DOHH2 (cell line): ENCODE measurements around the gene TGFB2.

ENCODE experiments used
- H3F3A ChIP-seq: fragments of 200-600 bp; sonication (generic), shearing (Covaris generic); 2 replicates; pipeline ENCODE4 v1.6.0; 2016; ENCODE audit warnings: antibody characterized with exemption, mild to moderate bottlenecking; ENCODE audit not compliant: control insufficient read depth, insufficient read depth
- H3K27ac ChIP-seq: fragments of 200-600 bp; sonication (generic); 2 replicates; pipeline ENCODE4 v1.5.1; 2014; ENCODE audit warnings: low read depth, mild to moderate bottlenecking, low read length, moderate library complexity
- H3K27me3 ChIP-seq: fragments of 200-600 bp; sonication (generic); 2 replicates; pipeline ENCODE4 v1.6.1; 2014; ENCODE audit warnings: mild to moderate bottlenecking, low read length, mixed read lengths; ENCODE audit not compliant: control insufficient read depth
- H3K36me3 ChIP-seq: fragments of 200-600 bp; sonication (generic); 2 replicates; pipeline ENCODE4 v1.6.1; 2014; ENCODE audit warnings: mild to moderate bottlenecking, low read length, moderate library complexity, mixed read lengths; ENCODE audit not compliant: control insufficient read depth
- H3K4me1 ChIP-seq: fragments of 200-600 bp; sonication (generic); 2 replicates; pipeline ENCODE4 v1.6.1; 2014; ENCODE audit warnings: mild to moderate bottlenecking, low read length, mixed read lengths; ENCODE audit not compliant: control insufficient read depth
- H3K4me2 ChIP-seq: fragments of 200-600 bp; sonication (generic); 2 replicates; pipeline ENCODE4 v1.6.0; 2014; ENCODE audit warnings: mild to moderate bottlenecking, low read length, moderate library complexity
- H3K4me3 ChIP-seq: fragments of 200-600 bp; sonication (generic); 2 replicates; pipeline ENCODE4 v1.5.1; 2014; ENCODE audit warnings: mild to moderate bottlenecking, low read length, mixed read lengths
- H3K79me2 ChIP-seq: fragments of 200-600 bp; sonication (generic); 2 replicates; pipeline ENCODE4 v1.6.1; 2014; ENCODE audit warnings: mild to moderate bottlenecking, low read length, mixed read lengths; ENCODE audit not compliant: control insufficient read depth
- H3K9me2 ChIP-seq: fragments of 200-600 bp; sonication (generic); replicated peaks from 2 replicates; pipeline ENCODE4 v1.6.1; 2014; ENCODE audit warnings: mild to moderate bottlenecking, low read length, mixed read lengths; ENCODE audit not compliant: control insufficient read depth
- H3K9me3 ChIP-seq: fragments of 200-600 bp; sonication (generic); 2 replicates; pipeline ENCODE4 v1.6.1; 2014; ENCODE audit warnings: antibody characterized with exemption, low read length, mixed read lengths; ENCODE audit not compliant: control insufficient read depth, insufficient read depth
- H4K20me1 ChIP-seq: fragments of 200-600 bp; sonication (generic); 2 replicates; pipeline ENCODE4 v1.6.0; 2014; ENCODE audit warnings: low read depth, mild to moderate bottlenecking, antibody characterized with exemption, low read length, moderate library complexity; ENCODE audit not compliant: control insufficient read depth, insufficient read depth
- CTCF ChIP-seq: fragments of 200-600 bp; sonication (generic); IDR thresholded peaks from one replicate; pipeline ENCODE4 v1.5.1; 2014; ENCODE audit warnings: antibody characterized with exemption, mild to moderate bottlenecking, low read depth, low read length; ENCODE audit not compliant: poor library complexity, severe bottlenecking
- EZH2phosphoT487 ChIP-seq: fragments of 200-600 bp; sonication (generic); IDR thresholded peaks from 2 replicates; pipeline ENCODE4 v1.6.1; 2017; ENCODE audit warnings: borderline replicate concordance, mild to moderate bottlenecking, antibody characterized with exemption, low read length, moderate library complexity, mixed read lengths

TGFB2 gene

GRCh38 chr1:218336328-218336727 is 8.8 kb upstream of the TGFB2 start:
- TF ChIP-seq CTCF (no peak), EZH2phosphoT487 (no peak)
- Histone ChIP-seq H3K36me3 (peaks cover 10% of the 10 kb centered on the region), H3K79me2 (no peaks in the 10 kb centered on the region), H3K4me3 (no peak overlapping the region), H3F3A (peaks cover 10% of the 10 kb centered on the region; the same call in 1 of the 2 replicates), H3K9me3 (no peaks in the 10 kb centered on the region), H3K4me2 (no peak overlapping the region), H3K9me2 (no peaks in the 10 kb centered on the region), H3K27ac (no peak overlapping the region), H3K27me3 (no peaks in the 10 kb centered on the region), H3K4me1 (no peaks in the 10 kb centered on the region), H4K20me1 (no peaks in the 10 kb centered on the region)

- H3K27ac ChIP-seq: no peak overlapping the region
Observed at GRCh38 chr1:218339267-218339831, 5.8 kb upstream of the TGFB2 start.

GRCh38 chr1:218341325-218341724 is 3.8 kb upstream of the TGFB2 start:
- H3K4me3 ChIP-seq: no peak overlapping the region
- peaks cover 9% of the 10 kb centered on the region; the same call in 1 of the 2 replicates for H3F3A ChIP-seq
- no peaks in the 10 kb centered on the region for H4K20me1 ChIP-seq
- H3K27ac ChIP-seq: no peak overlapping the region
- H3K36me3 ChIP-seq: no peaks in the 10 kb centered on the region
- no peaks in the 10 kb centered on the region for H3K79me2 ChIP-seq
- peaks cover 28% of the 10 kb centered on the region for H3K27me3 ChIP-seq
- no peaks in the 10 kb centered on the region for H3K9me2 ChIP-seq
- no peaks in the 10 kb centered on the region for H3K9me3 ChIP-seq
- no peak overlapping the region for H3K4me2 ChIP-seq
- TF ChIP-seq EZH2phosphoT487 (no peak), CTCF (no peak)
- H3K4me1 ChIP-seq: peaks cover 17% of the 10 kb centered on the region

More at GRCh38 chr1:218339267-218339831, 5.8 kb upstream of the TGFB2 start:
- Histone ChIP-seq H4K20me1 (no peaks in the 10 kb centered on the region), H3K9me3 (no peaks in the 10 kb centered on the region), H3K36me3 (no peaks in the 10 kb centered on the region), H3K79me2 (no peaks in the 10 kb centered on the region), H3K4me2 (no peak overlapping the region), H3K9me2 (no peaks in the 10 kb centered on the region), H3K27me3 (peaks cover 9% of the 10 kb centered on the region), H3K4me3 (no peak overlapping the region), H3F3A (peaks cover 10% of the 10 kb centered on the region; the same call in 1 of the 2 replicates), H3K4me1 (no peaks in the 10 kb centered on the region)
- TF ChIP-seq CTCF (peak; percentile 67), EZH2phosphoT487 (no peak)
